GM21447 (cell line): Measurements from ENCODE around the gene BBLN.
"Not testable (repeated sequence)": the region's sequence is repeated elsewhere in the genome, so short reads cannot be mapped to it uniquely, and the experiment has no call there.

ENCODE experiments used
- ATAC-seq: cut with Tn5 transposase; IDR thresholded peaks from one replicate; pipeline ENCODE4 v1.9.1; 2021; ENCODE audit not compliant: unreplicated experiment

Gene BBLN

DNA sequence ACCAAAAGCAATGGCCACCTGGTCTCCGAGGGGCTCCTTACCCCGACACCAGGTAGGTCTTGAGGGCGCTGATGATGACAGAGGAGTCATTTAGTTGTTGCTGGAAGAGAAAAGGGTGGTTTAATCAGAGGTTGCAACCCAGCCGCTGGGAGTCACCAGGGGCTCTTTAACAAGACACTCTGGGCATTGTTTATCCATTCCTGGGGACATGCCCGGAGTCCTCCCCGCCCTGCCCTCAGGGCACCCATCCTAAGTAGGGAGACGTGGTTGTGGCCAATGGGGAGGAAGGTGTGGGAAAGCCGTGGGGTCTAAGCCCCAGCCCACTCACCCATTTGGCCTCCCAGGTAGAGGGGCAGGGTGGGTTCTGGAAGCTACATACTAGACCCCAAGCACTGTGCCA lies 35.6 kb upstream of the BBLN start:
- no peak for ATAC-seq

DNA sequence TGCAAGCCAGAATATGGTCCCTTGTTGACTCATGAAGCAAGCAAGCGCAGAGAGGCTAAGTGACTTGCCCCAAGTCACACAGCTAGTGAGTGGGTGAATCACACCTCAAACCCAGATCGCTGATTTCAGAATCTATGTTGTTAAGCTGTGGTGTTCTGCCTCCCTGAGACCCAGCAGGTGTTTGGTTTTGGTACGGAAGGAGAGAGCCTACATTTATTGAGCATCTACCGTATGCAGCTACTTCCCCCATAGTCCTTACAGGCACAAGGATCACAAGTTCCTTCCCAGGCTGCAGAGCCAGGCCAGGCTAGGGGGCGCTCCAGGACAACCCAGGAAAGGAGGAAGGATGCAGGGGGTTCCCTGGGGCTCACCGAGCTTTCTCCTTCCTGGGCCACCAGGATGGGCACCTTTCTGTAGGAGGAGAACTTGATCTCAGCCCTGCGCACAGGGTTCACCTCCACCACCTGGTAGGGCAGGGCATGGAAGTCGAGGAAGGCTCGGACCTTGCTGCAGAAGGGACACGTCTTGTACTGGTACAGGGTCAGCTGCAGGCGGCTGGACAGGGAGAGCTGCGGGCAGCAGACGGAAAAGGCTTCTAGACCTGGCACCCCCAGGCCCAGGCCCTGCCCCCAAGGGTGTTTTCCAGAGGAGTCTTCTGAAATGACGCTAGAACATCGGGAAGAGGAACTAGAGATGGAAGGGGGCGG lies 35.0 kb upstream of the BBLN start:
- no peak for ATAC-seq

- no peak for ATAC-seq
These were observed 34.3 kb upstream of the BBLN start for GRCh38 chr9:128125580-128126354.

GRCh38 chr9:128127568-128127989 lies 32.5 kb upstream of the BBLN start, which contains the start of gene PTGES2:
PTGES2 (minus strand) TSS chr9:128127729; CDS start chr9:128127717, 12 bp downstream.
- peak; percentile 53 for ATAC-seq

- peak; percentile 58 for ATAC-seq
These were observed 31.9 kb upstream of the BBLN start for GRCh38 chr9:128127990-128128835.

DNA sequence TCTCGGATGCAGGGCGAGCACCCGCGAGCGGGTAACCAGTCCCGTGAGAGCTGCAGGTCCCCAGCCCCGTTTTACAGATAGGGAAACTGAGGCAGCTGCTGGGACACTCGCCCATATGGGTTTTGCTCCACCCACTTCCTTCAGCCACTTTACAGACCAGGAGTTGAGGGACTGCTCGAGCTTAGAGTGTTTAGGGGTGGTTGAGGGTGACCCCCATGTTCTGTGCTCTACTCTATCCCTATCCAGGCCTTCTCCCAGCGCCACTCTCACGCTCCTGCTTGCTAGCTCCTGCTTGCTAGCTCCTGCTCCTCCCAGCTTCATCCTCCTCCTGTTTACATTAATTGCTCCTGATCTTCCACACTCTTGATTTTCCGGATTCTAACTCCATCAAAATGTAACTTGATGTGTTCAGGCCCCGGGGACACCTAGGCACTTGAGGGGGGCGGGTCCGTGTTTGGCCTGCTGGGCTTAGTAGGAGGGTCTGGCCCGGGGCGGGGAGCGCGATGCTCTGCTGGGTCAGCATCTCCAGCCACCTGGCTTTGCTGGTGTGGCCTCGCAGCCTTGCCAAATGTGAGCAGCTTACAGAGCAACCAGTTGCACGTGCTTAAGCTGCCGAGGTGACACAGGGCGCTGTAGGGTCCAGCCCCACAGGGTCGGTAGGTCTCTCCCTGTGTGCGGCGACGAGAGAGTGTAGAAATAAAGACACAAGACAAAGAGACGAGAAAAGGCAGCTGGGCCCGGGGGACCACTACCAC lies 31.1 kb upstream of the BBLN start:
- no peak for ATAC-seq

GRCh38 chr9:128129976-128130590 lies 30.0 kb upstream of the BBLN start:
- not testable (repeated sequence) for ATAC-seq

DNA sequence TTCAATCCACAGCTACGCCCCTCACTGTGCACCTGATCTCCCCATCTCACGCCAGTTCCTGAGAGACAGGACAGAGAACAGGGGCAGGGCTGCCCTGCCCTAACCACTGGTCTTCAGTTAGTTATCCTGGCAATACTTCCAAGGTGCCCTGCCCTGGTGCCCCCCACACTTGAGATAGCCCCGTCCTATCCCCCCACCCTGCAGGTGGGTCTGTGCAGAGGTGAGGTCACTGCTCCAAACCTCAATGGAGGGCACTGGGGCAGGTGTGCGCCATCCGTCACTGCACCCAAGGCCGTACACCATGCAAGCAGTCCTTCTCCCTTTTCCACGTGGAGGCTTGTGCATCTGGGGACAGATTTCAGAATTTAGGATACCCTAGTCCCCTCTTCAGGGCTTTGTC lies 29.4 kb upstream of the BBLN start:
- not testable (repeated sequence) for ATAC-seq

- ATAC-seq = not testable (repeated sequence)
These were observed 28.7 kb upstream of the BBLN start for GRCh38 chr9:128131346-128131745.

- ATAC-seq = not testable (repeated sequence)
These were observed 27.9 kb upstream of the BBLN start for GRCh38 chr9:128132139-128132538.

DNA sequence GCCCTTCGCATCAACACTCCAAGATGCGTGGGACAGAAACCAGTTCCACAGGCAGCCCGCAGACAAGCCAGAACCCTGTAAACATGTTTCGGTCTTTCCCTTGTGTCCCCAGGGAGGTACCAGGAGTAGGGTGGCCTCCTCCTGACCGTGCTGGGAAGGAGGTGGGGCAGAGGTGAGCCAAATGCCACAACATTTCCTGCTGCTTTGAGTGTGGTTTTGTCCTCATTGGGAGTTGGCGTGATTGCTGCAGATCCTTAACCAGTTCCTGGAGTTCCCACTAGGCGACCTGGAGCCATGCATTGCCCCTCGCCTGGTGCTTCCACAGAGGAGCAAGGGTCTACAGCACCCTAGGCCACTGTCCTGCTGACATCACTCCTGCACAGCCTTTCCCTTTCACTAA lies 24.5 kb upstream of the BBLN start:
- ATAC-seq = not testable (repeated sequence)

GRCh38 chr9:128136816-128137793 lies 23.0 kb upstream of the BBLN start:
- no peak for ATAC-seq

- no peak for ATAC-seq
These were observed 22.1 kb upstream of the BBLN start for GRCh38 chr9:128138001-128138400.

- ATAC-seq = no peak
These were observed 20.4 kb upstream of the BBLN start for GRCh38 chr9:128139621-128140020.

DNA sequence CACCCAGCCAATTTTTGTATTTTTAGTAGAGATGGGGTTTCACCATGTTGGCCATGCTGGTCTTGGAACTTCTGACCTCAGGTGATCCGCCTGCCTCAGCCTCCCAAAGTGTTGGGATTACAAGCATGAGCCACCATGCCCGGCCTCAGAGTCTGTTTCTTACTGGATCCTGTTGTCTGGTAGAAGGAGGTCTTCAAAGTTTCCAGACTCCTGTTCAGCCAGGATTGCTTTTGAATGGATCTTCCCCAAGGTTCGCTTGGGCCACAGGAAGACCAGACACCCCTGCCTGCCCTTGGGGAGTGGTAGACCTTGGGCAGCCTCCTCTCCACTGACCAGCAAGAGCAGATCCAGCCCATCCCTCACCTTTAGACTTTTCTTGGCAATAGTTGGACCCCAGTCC lies 18.5 kb upstream of the BBLN start:
- ATAC-seq = no peak

DNA sequence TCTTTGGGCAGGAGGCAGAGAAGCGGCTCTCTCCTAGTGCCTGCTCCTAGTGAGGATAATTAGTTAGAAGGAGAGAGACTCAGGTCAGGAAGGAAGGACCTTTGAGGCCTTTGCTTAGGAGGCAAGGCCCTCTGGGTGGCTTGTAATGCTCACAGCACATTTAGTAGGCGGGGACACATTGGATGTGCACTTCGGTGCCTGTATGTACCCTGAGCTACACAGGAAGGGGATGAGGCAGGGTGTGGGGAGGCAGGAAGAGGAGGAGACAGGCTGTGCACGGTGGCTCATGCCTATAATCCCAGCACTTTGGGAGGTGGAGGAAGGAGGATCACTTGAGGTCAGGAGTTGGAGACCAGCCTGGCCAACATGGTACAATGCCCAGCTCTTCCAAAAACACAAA lies 18.0 kb upstream of the BBLN start:
- ATAC-seq = no peak

DNA sequence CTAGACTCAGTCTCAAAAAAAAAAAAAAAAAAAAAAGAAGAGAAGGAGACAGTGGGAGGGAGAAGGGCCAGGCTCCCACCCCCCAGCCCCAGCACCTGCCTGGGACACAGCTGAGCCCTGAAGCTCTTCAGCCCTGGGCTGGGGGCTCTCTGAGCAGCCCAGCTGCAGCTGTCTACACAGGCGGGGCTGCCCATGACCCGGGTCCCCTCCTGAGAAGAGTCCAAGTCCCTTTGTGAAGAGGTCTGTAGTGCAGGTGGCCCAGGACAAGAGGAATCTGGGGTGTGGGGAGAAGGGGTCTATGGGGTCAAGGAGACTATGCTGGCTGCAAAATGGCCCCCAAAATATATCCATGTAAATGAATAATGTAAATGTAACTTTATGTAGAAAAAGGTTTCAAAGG lies 17.5 kb upstream of the BBLN start:
- ATAC-seq = no peak

DNA sequence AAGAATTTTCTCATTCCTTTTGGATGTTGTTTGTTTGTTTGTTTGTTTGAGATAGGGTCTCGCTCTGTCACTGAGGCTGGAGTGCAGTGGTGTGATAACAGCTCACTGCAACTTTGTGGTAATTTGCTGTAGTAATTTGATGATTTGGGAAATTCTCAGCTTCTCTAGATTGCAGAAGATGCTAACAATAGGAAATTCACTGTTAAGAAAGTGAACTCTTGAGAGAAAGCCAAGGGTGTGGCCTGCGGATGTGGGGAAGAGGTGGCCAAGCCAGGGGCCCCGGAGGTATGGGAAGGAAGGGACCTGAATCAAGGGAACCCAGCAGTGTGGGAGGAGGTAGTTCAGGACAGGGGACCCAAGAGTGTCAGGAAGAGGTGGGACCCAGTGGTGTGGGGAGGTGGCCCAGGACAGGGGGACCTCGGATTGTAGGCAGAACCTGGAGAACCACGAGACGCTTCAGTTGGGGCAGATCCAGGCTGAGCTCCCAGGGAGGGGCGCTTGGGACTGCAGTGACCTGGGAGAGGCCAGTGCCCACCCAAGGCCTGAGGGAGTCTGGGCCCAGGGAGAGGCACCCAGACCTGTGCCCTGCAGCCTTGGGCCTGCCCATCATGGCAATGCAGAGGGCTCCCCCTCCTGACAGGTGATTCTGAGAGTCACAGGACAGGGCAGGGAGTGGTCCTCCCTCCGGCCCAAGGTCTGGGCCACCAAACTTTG lies 16.4 kb upstream of the BBLN start:
- ATAC-seq = no peak
